Eye (tissue), 1 donor: ENCODE results near the gene IARS1.

Experiments used
- DNase-seq: peaks from one replicate; pipeline ENCODE4 v3.0.0-alpha.2; 2015

The IARS1 gene

GRCh38 chr9:92295240-92295790, 1.8 kb upstream of the IARS1 start:
- no peak for DNase-seq

DNA sequence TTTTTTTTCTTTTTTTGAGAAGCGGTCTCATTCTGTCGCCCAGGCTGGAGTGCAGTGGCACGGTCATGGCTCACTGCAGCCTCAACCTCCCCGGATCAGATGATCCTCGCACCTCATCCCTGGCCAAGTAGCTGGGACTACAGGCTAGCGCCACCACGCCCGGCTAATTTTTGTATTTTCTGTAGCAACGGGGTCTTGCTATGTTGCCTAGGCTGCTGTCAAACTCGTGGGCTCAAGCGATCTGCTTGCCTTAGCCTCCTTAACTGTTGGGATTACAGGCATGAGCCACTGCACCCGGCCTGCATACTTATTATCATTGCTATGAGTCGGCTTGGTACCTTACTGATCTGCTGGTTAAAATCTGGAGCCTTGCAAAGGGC, 790 bp upstream of the IARS1 start:
- DNase-seq = peak; percentile 48

- DNase-seq = no peak
Observed at GRCh38 chr9:92293075-92293354, 482 bp downstream of the IARS1 start.

- DNase-seq = peak; percentile 5
Observed at GRCh38 chr9:92292338-92293074, 991 bp downstream of the IARS1 start.

- DNase-seq = no peak
Observed at GRCh38 chr9:92291577-92291976, 1.9 kb downstream of the IARS1 start.

- no peak for DNase-seq
Observed at GRCh38 chr9:92290785-92291429, 2.6 kb downstream of the IARS1 start.

DNA sequence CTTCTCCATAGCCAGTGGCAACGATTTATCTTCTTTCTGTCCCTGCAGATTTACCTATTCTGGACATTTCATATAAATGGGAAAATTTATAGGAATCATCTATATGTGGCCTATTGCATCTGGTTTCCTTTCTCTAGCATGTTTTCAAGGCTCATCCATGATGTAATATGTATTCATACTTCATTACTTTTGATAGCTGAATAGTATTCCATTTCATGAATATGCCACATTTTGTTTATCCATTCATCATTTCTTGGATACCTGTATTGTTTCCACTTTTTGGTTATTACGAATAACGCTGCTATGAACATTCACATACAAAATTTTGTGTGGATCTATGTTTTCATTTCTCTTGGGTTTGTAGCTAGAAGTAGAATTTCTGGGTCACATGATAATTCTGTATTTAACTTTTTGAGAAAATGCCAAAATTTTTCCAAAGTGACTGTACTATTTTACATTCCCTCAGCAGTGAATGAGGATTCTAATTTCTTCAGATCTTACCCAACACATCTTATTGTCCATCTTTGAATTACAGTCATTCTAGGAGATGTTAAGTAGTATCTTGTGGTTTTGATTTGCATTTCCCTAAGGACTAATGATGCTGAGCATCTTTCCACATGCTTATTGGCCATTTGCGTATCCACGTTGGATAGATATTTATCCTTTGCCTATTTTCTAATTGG, 3.6 kb downstream of the IARS1 start:
- DNase-seq = no peak

GRCh38 chr9:92279302-92279701, 14.2 kb downstream of the IARS1 start:
- no peak for DNase-seq

GRCh38 chr9:92278110-92278509, 15.4 kb downstream of the IARS1 start:
- no peak for DNase-seq

GRCh38 chr9:92276331-92277032, 17.0 kb downstream of the IARS1 start:
- no peak for DNase-seq

DNA sequence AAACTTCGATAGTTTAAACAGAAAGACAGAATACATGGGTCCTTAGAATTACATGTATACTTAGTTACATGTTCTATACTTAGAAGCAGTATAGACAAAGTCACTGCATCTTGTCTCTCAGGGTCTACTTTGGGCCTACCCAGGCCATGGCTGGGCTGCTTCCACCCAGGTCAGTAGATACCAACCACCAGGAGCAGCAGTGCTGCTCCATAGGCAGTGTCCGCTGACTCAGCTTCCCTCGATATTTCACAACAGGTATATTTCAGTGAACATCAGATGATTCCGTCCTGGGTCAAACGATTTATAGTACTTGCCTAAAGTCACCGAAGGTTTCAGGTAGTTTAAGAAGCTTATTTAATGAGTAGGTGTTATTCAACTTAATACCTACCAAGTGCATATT, 18.0 kb downstream of the IARS1 start:
- no peak for DNase-seq

- DNase-seq = no peak
Observed at GRCh38 chr9:92270511-92270910, 23.0 kb downstream of the IARS1 start.

GRCh38 chr9:92266486-92266885, 27.0 kb downstream of the IARS1 start:
- DNase-seq = peak; percentile 7

DNA sequence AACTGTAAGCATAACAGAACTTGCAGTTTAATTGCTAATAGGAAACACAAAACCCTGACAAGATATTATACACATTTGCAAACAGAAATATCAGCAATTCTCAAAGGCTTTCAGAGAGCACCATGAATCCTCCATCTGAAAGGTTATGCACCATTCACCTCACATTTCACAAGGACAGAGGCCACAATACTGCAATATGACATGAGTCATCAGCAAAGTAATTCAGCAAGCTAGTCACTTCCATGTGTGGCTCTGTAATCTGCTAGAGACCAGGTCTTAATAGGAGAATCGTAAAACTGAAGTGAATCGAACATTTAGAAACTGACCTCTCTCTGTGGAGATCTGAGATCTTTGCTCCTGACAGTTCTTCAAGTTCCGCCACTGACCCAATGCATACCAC, 28.3 kb downstream of the IARS1 start:
- no peak for DNase-seq

DNA sequence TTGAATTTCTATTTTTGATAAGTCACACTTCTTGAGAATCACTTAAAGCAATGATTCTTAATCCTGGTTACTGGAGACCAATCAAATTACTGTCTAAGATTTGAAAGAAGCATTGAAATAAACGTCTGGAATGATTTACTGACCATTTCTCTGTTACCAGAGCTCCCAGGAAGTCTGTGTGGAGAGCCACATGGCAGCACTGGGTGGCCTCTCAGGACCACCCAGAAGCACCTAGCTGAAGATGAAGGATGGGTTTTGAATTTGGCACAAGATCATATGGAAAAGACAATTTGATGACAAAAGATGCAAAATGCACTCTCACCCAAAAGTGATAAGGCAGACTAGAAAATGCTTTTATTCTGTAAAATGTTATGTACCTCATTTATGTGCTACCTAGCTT, 30.4 kb downstream of the IARS1 start:
- no peak for DNase-seq

DNA sequence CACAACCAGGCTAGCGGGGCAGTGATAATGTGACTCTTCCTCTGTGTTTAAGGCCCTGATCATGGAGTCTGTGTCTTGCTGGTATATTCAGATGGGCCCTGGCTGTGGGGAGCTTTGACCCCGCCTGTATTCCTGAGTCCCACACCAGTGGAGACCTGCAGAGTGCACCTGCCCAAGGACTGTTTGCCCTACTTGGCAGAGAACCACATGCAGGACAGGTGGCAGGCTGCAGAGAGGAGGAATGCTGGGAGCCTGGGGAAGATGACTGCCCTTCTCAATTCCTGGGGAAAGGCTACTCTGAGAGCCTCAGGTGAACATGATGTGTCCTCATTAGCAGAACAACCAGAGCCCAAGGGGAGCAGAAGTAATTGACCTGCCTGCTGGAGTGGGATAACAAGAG, 36.2 kb downstream of the IARS1 start:
- no peak for DNase-seq

GRCh38 chr9:92254381-92255337, 38.8 kb downstream of the IARS1 start:
- no peak for DNase-seq

GRCh38 chr9:92253656-92254055, 39.8 kb downstream of the IARS1 start:
- DNase-seq = no peak

GRCh38 chr9:92247981-92248380, 45.5 kb downstream of the IARS1 start:
- DNase-seq = no peak

DNA sequence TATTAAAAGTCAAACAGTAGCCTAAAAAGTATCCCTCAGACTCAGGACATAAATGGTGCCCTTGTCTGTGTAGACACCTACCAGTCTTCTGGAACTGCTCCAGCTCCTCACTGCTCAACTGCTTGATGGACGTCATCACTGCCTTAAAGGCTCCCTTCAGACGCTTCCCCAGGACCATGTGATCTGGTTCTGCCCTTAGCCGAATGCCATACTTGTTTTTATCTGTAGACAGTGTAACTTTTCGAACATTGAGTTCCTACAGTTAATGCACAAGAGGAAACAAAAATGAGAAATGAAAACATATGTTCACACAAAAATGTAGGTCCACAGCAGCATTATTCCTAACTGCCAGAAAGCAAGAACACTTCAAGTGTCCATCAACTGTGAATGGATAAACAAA, 46.2 kb downstream of the IARS1 start:
- no peak for DNase-seq

GRCh38 chr9:92245005-92245797, 48.3 kb downstream of the IARS1 start:
- DNase-seq = no peak
